ENCODE measurements around the gene PRKCA. TPM values are rescaled to one million over a fixed set of nuclear protein-coding genes. Genes with fewer than 3 reads are reported as not detected.
"Not testable (repeated sequence)": the region's sequence is repeated elsewhere in the genome, so short reads cannot be mapped to it uniquely, and the experiment has no call there.

Gene PRKCA
- total and polyA plus RNA-seq, 2 experiments from 2014 or later: 6.4 to 35.4 TPM

- TF ChIP-seq REST (IDR thresholded peaks at IDR 0.05; ENCODE audit: unreplicated experiment) (no peak), STAT1 (IDR thresholded peaks at IDR 0.05; ENCODE audit: unreplicated experiment) (no peak), CTCF (conservative IDR thresholded peaks at IDR 0.05; ENCODE audit: low read depth in 2 of 2) (no peak)
Observed at GRCh38 chr17:66488864-66489263, 186.5 kb downstream of the PRKCA start (continued).

- H3K79me2 ChIP-seq (replicated peaks; ENCODE audit: insufficient read depth); H3K27me3 ChIP-seq (ENCODE audit: insufficient read depth); H3K4me2 ChIP-seq; H3K27me3 Mint-ChIP-seq (ENCODE audit: insufficient read depth, low read depth, poor library complexity); H3K27ac ChIP-seq (ENCODE audit: low read depth); H3F3A ChIP-seq (replicated peaks; ENCODE audit: low read depth); DNase-seq (ENCODE audit: low spot score); H2AFZ ChIP-seq; H4K20me1 ChIP-seq (replicated peaks; ENCODE audit: insufficient read depth); H3K36me3 Mint-ChIP-seq (ENCODE audit: low read depth); ATAC-seq; H3K4me3 ChIP-seq; H3K9me2 ChIP-seq (ENCODE audit: insufficient read depth); H3K27ac Mint-ChIP-seq; H3K4me3 Mint-ChIP-seq; H3K9me3 Mint-ChIP-seq; H3K36me3 ChIP-seq (ENCODE audit: insufficient read depth): not testable (repeated sequence)
- peaks cover 39% of the 10 kb centered on the region for H3K4me1 Mint-ChIP-seq
- peaks cover 27% of the 10 kb centered on the region for H3K4me1 ChIP-seq (ENCODE audit: insufficient read depth)
Observed at GRCh38 chr17:66489576-66489975, 187.2 kb downstream of the PRKCA start.

GRCh38 chr17:66491213-66491612 is 188.8 kb downstream of the PRKCA start:
- no peak for ATAC-seq
- DNase-seq (ENCODE audit: low spot score): no peak

More at GRCh38 chr17:66491213-66491612, 188.8 kb downstream of the PRKCA start:
- H3K36me3 ChIP-seq (ENCODE audit: insufficient read depth): no peaks in the 10 kb centered on the region
- no peaks in the 10 kb centered on the region for H3K27me3 ChIP-seq (ENCODE audit: insufficient read depth)
- H3K27ac ChIP-seq (ENCODE audit: low read depth): no peak overlapping the region
- no peak for TF ChIP-seq NANOG (IDR thresholded peaks at IDR 0.05; ENCODE audit: borderline replicate concordance)
- no peak for TF ChIP-seq ZNF331 (CRISPR knock-in tag; IDR thresholded peaks at IDR 0.05; ENCODE audit: low read depth)
- TF ChIP-seq CREB1 (CRISPR knock-in tag; IDR thresholded peaks at IDR 0.05; ENCODE audit: low read depth): no peak
- no peaks in the 10 kb centered on the region; the same call in 1 of the 2 replicates for H4K20me1 ChIP-seq (replicated peaks; ENCODE audit: insufficient read depth)
- H3K36me3 Mint-ChIP-seq (ENCODE audit: low read depth): no peaks in the 10 kb centered on the region
- H3K27ac Mint-ChIP-seq: no peak overlapping the region; the same call in 1 of the 2 replicates
- no peaks in the 10 kb centered on the region for H3F3A ChIP-seq (replicated peaks; ENCODE audit: low read depth)
- H3K4me1 Mint-ChIP-seq: peaks cover 31% of the 10 kb centered on the region
- no peak overlapping the region for H2AFZ ChIP-seq
- no peak overlapping the region for H3K4me3 Mint-ChIP-seq
- no peak overlapping the region for H3K4me2 ChIP-seq
- H3K27me3 Mint-ChIP-seq (ENCODE audit: insufficient read depth, low read depth, poor library complexity): no peaks in the 10 kb centered on the region
- no peaks in the 10 kb centered on the region for H3K79me2 ChIP-seq (replicated peaks; ENCODE audit: insufficient read depth)
- H3K9me3 Mint-ChIP-seq: no peaks in the 10 kb centered on the region
- no peak overlapping the region for H3K4me3 ChIP-seq
- H3K4me1 ChIP-seq (ENCODE audit: insufficient read depth): peaks cover 23% of the 10 kb centered on the region
- no peaks in the 10 kb centered on the region for H3K9me2 ChIP-seq (ENCODE audit: insufficient read depth)
